HepG2 (cell line): ENCODE data around the gene ZNF174. TPM values are rescaled to one million over a fixed set of nuclear protein-coding genes. Genes with fewer than 3 reads are reported as not detected.

Source experiments
- ADNP ChIP-seq: sonication (generic); formaldehyde crosslinking; IDR thresholded peaks from 2 replicates; pipeline ENCODE4 v1.4.0; 2020; ENCODE audit warnings: missing genetic modification reagents
- CENPX ChIP-seq: sonication (generic); formaldehyde crosslinking; IDR thresholded peaks from 2 replicates; pipeline ENCODE4 v1.9.0; 2021; ENCODE audit warnings: mild to moderate bottlenecking, missing genetic modification reagents, moderate library complexity
- EP300 ChIP-seq, 3 experiments: sonication (generic) in 1 of 3; formaldehyde crosslinking in 1 of 3; IDR thresholded peaks; 2 replicates each; pipeline versions ENCODE4 v1.5.1 to v1.6.1; 2011 to 2020; ENCODE audit warnings: low read depth in 2 of 3, low read length in 2 of 3, borderline replicate concordance in 1 of 3, improper control_type of control experiment in 1 of 3, mild to moderate bottlenecking in 1 of 3, missing genetic modification reagents in 1 of 3, moderate library complexity in 1 of 3
- FOXM1 ChIP-seq: sonication (generic); formaldehyde crosslinking; IDR thresholded peaks from 2 replicates; pipeline ENCODE4 v1.5.0; 2020; ENCODE audit warnings: missing genetic modification reagents
- HINFP ChIP-seq: sonication (generic); formaldehyde crosslinking; IDR thresholded peaks from 2 replicates; pipeline ENCODE4 v1.4.0; 2020; ENCODE audit warnings: low read depth, mild to moderate bottlenecking, missing genetic modification reagents
- MIXL1 ChIP-seq: IDR thresholded peaks from 2 replicates; pipeline ENCODE4 v1.6.1; 2016
- NFE2 ChIP-seq: sonication (generic); formaldehyde crosslinking; IDR thresholded peaks from 2 replicates; pipeline ENCODE4 v1.4.0; 2020; ENCODE audit warnings: missing genetic modification reagents
- ZBED4 ChIP-seq: sonication (generic); formaldehyde crosslinking; IDR thresholded peaks from 2 replicates; pipeline ENCODE4 v1.4.0; 2020; ENCODE audit warnings: missing genetic modification reagents, borderline replicate concordance
- ZHX1 ChIP-seq: sonication (generic); formaldehyde crosslinking; IDR thresholded peaks from 2 replicates; pipeline ENCODE4 v1.8.1; 2022; ENCODE audit warnings: low read depth, mild to moderate bottlenecking, missing genetic modification reagents
- ZNF552 ChIP-seq: sonication (generic); formaldehyde crosslinking; IDR thresholded peaks from 2 replicates; pipeline ENCODE4 v1.9.0; 2022; ENCODE audit warnings: missing genetic modification reagents, mild to moderate bottlenecking, borderline replicate concordance
- ZNF574 ChIP-seq: sonication (generic); formaldehyde crosslinking; IDR thresholded peaks from 2 replicates; pipeline ENCODE4 v1.4.0; 2020; ENCODE audit warnings: missing genetic modification reagents
- ZNF720 ChIP-seq: sonication (generic); formaldehyde crosslinking; IDR thresholded peaks from 2 replicates; pipeline ENCODE4 v1.4.0; 2020; ENCODE audit warnings: missing genetic modification reagents
- ZNF776 ChIP-seq: sonication (generic); formaldehyde crosslinking; IDR thresholded peaks from 2 replicates; pipeline ENCODE4 v1.4.0; 2020; ENCODE audit warnings: mild to moderate bottlenecking, missing genetic modification reagents
- polyA plus RNA-seq, 8 experiments: library from polyadenylated mRNA; depleted of rRNA in 3 of 8; stranded (reverse) in 7 of 8; unstranded in 1 of 8; fragments of >200 nt; fragmentation: Illumina TruSeq in 4 of 8; extraction: Trizol in 4 of 8; gene quantifications; 2 replicates each; pipeline versions ENCODE4 v1.2.1 to v1.2.3, GENCODE V29; 2011 to 2016; ENCODE audit warnings: low read depth in 4 of 8, missing spikeins in 1 of 8, mixed read lengths in 1 of 8; ENCODE audit not compliant: insufficient read depth in 1 of 8
- total RNA-seq, 5 experiments: library from RNA; depleted of rRNA; stranded (reverse); fragments of >200 nt; fragmentation: Illumina TruSeq; extraction: Trizol; gene quantifications; 2 replicates each; pipeline ENCODE4 v1.2.3, GENCODE V29; 2016; ENCODE audit warnings: low read depth in 1 of 5
- TF ChIP-seq, protein P1 (sequence below): sonication (generic); formaldehyde crosslinking; conservative IDR thresholded peaks from 2 replicates; pipeline ENCODE4 v1.8.0; 2022; ENCODE audit warnings: low read depth, missing genetic modification reagents
- TF ChIP-seq, protein P2 (sequence below): sonication (generic); formaldehyde crosslinking; IDR thresholded peaks from 2 replicates; pipeline ENCODE4 v1.8.1; 2023; ENCODE audit warnings: mild to moderate bottlenecking, moderate library complexity, missing genetic modification reagents

ZNF174 gene
- total and polyA plus RNA-seq, 2 of the 13 experiments (the other 11 are each of a cell fraction or from before 2014, with no cell fraction given): 8.3 to 10.6 TPM

GRCh38 chr16:3458852-3459361 is 57.9 kb downstream of the ZNF174 start (continued):
- TF ChIP-seq, protein P1, sequence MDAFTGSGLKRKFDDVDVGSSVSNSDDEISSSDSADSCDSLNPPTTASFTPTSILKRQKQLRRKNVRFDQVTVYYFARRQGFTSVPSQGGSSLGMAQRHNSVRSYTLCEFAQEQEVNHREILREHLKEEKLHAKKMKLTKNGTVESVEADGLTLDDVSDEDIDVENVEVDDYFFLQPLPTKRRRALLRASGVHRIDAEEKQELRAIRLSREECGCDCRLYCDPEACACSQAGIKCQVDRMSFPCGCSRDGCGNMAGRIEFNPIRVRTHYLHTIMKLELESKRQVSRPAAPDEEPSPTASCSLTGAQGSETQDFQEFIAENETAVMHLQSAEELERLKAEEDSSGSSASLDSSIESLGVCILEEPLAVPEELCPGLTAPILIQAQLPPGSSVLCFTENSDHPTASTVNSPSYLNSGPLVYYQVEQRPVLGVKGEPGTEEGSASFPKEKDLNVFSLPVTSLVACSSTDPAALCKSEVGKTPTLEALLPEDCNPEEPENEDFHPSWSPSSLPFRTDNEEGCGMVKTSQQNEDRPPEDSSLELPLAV: no peak
- TF ChIP-seq, protein P2, sequence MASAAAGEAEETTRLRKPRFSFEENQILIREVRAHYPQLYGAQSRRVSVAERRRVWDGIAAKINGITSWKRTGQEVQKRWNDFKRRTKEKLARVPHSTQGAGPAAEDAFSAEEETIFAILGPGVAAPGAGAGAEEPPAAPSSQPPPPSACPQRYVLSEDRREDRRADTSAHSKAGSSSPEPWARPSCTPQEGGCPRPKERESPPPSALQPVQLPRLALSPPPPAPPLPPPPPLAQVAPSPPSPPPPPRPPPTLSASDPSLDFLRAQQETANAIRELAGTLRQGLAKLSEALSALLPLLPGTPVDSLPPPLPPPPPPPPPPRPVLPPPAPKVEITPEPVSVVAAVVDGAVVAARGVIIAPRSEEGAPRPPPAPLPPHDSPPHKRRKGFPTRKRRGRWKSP: no peak
- TF ChIP-seq ZBED4 (CRISPR knock-in tag) (no peak), CENPX (CRISPR knock-in tag) (no peak), ZNF776 (CRISPR knock-in tag) (no peak), ZNF574 (no peak), ZHX1 (CRISPR knock-in tag) (no peak), MIXL1 (CRISPR knock-in tag) (no peak), EP300 (IDR thresholded peaks at IDR 0.05; ENCODE audit: low read depth in 2 of 2, low read length in 2 of 2) (peak in 1 of 2 experiments; percentile 36; a peak in 1 of 4 replicates), EP300 (CRISPR knock-in tag; IDR thresholded peaks at IDR 0.05; ENCODE audit: borderline replicate concordance) (no peak), NFE2 (no peak), ZNF552 (no peak), ZNF720 (CRISPR knock-in tag) (no peak), HINFP (no peak), FOXM1 (CRISPR knock-in tag) (no peak), ADNP (CRISPR knock-in tag) (no peak)
